A673 (cell line): ENCODE data around the gene ASH1L.

ENCODE experiments used
- CTCF ChIP-seq: fragments of 300-800, 200-600 bp; sonication (generic); conservative IDR thresholded peaks from 2 replicates; pipeline ENCODE4 v1.5.1; 2017; ENCODE audit warnings: low read depth, mild to moderate bottlenecking, antibody characterized with exemption, low read length, moderate library complexity, mixed read lengths
- EZH2 ChIP-seq: fragments of 200-600 bp; sonication (generic); IDR thresholded peaks from 2 replicates; pipeline ENCODE4 v1.6.1; 2017; ENCODE audit warnings: borderline replicate concordance, low read depth, mild to moderate bottlenecking, mixed read lengths, antibody characterized with exemption, low read length; ENCODE audit not compliant: poor library complexity, severe bottlenecking

GRCh38 chr1:155609515-155610256 is 47.1 kb upstream of the ASH1L start, which contains the start of gene MSTO1:
- no peak for TF ChIP-seq CTCF
- no peak for TF ChIP-seq EZH2
